H9 (cell line): ENCODE results near the gene RNASEL. TPM values are rescaled to one million over a fixed set of nuclear protein-coding genes. Genes with fewer than 3 reads are reported as not detected.

Experiments used
- DNase-seq: peaks from one replicate; pipeline ENCODE4 v3.0.0-alpha.2; 2017
- H2AFZ ChIP-seq: one replicate; pipeline ENCODE4 v1.6.1; 2013; ENCODE audit warnings: mild to moderate bottlenecking, low read length, control low read depth, moderate library complexity
- H2AK5ac ChIP-seq: 2 replicates; pipeline ENCODE4 v1.6.1; 2013; ENCODE audit warnings: low read length, control low read depth, mixed read lengths; ENCODE audit not compliant: insufficient read length
- H2BK120ac ChIP-seq: one replicate; pipeline ENCODE4 v1.6.1; 2013; ENCODE audit warnings: low read depth, mild to moderate bottlenecking, low read length, control low read depth, inconsistent platforms; ENCODE audit not compliant: poor library complexity, severe bottlenecking
- H2BK12ac ChIP-seq: 2 replicates; pipeline ENCODE4 v1.6.1; 2013; ENCODE audit warnings: low read length, control low read depth, mixed read lengths, low read depth; ENCODE audit not compliant: insufficient read length
- H2BK15ac ChIP-seq: 2 replicates; pipeline ENCODE4 v1.6.1; 2013; ENCODE audit warnings: low read depth, low read length, control low read depth
- H2BK20ac ChIP-seq: one replicate; pipeline ENCODE4 v1.6.1; 2013; ENCODE audit warnings: low read depth, mild to moderate bottlenecking, low read length, control low read depth, inconsistent platforms; ENCODE audit not compliant: poor library complexity, severe bottlenecking
- H2BK5ac ChIP-seq: 2 replicates; pipeline ENCODE4 v1.6.1; 2013; ENCODE audit warnings: low read length, control low read depth, mixed read lengths; ENCODE audit not compliant: insufficient read length
- H3K14ac ChIP-seq: 2 replicates; pipeline ENCODE4 v1.6.1; 2013; ENCODE audit warnings: low read length, control low read depth; ENCODE audit not compliant: insufficient read depth
- H3K18ac ChIP-seq: 2 replicates; pipeline ENCODE4 v1.6.1; 2013; ENCODE audit warnings: low read depth, mild to moderate bottlenecking, mixed read lengths, low read length, control low read depth; ENCODE audit not compliant: insufficient read length
- H3K23ac ChIP-seq: 2 replicates; pipeline ENCODE4 v1.6.1; 2013; ENCODE audit warnings: low read length, control low read depth, mixed read lengths, low read depth; ENCODE audit not compliant: insufficient read length
- H3K23me2 ChIP-seq: 2 replicates; pipeline ENCODE4 v1.6.1; 2013; ENCODE audit warnings: low read depth, mild to moderate bottlenecking, mixed read lengths, low read length, control low read depth; ENCODE audit not compliant: insufficient read length, poor library complexity, severe bottlenecking
- H3K27ac ChIP-seq: 2 replicates; pipeline ENCODE4 v1.5.1; 2013; ENCODE audit warnings: low read length, control low read depth, mixed read lengths, low read depth; ENCODE audit not compliant: insufficient read length
- H3K27me3 ChIP-seq: 2 replicates; pipeline ENCODE4 v1.6.1; 2013; ENCODE audit warnings: low read length, control low read depth, inconsistent platforms; ENCODE audit not compliant: insufficient read depth
- H3K4ac ChIP-seq: 2 replicates; pipeline ENCODE4 v1.6.1; 2013; ENCODE audit warnings: low read depth, mild to moderate bottlenecking, control low read depth, inconsistent platforms, low read length, moderate library complexity
- H3K4me1 ChIP-seq: 2 replicates; pipeline ENCODE4 v1.6.1; 2013; ENCODE audit warnings: low read length, control low read depth, inconsistent platforms; ENCODE audit not compliant: insufficient read depth
- H3K4me2 ChIP-seq: 2 replicates; pipeline ENCODE4 v1.6.1; 2013; ENCODE audit warnings: low read length, control low read depth, mixed read lengths; ENCODE audit not compliant: insufficient read length, insufficient read depth
- H3K56ac ChIP-seq: 2 replicates; pipeline ENCODE4 v1.6.1; 2013; ENCODE audit warnings: low read depth, mild to moderate bottlenecking, mixed read lengths, low read length, control low read depth; ENCODE audit not compliant: insufficient read length
- H3K79me1 ChIP-seq: 2 replicates; pipeline ENCODE4 v1.6.1; 2013; ENCODE audit warnings: low read depth, mild to moderate bottlenecking, moderate library complexity, low read length, control low read depth, inconsistent platforms; ENCODE audit not compliant: insufficient read depth, poor library complexity, severe bottlenecking
- H3K79me2 ChIP-seq: 2 replicates; pipeline ENCODE4 v1.6.1; 2013; ENCODE audit warnings: low read length, control low read depth, inconsistent platforms; ENCODE audit not compliant: insufficient read depth
- H3K9ac ChIP-seq: 2 replicates; pipeline ENCODE4 v1.6.1; 2013; ENCODE audit warnings: low read length, control low read depth, mixed read lengths; ENCODE audit not compliant: insufficient read length; ENCODE audit errors: extremely low read depth
- H3K9me3 ChIP-seq: one replicate; pipeline ENCODE4 v1.6.1; 2013; ENCODE audit warnings: low read depth, low read length, inconsistent platforms; ENCODE audit not compliant: control insufficient read depth
- H3T11ph ChIP-seq: one replicate; pipeline ENCODE4 v1.6.1; 2013; ENCODE audit warnings: mild to moderate bottlenecking, low read length, control low read depth, inconsistent platforms
- H4K20me1 ChIP-seq: one replicate; pipeline ENCODE4 v1.6.1; 2013; ENCODE audit not compliant: control insufficient read depth, insufficient read length, insufficient read depth
- H4K5ac ChIP-seq: 2 replicates; pipeline ENCODE4 v1.6.1; 2013; ENCODE audit warnings: low read depth, mild to moderate bottlenecking, mixed read lengths, low read length, control low read depth; ENCODE audit not compliant: insufficient read length
- H4K8ac ChIP-seq: replicated peaks from 2 replicates; pipeline ENCODE4 v1.6.1; 2013; ENCODE audit warnings: low read length, control low read depth, mixed read lengths, low read depth; ENCODE audit not compliant: insufficient read length
- H4K91ac ChIP-seq: 2 replicates; pipeline ENCODE4 v1.6.1; 2013; ENCODE audit warnings: low read depth, mild to moderate bottlenecking, moderate library complexity, mixed read lengths, low read length, control low read depth; ENCODE audit not compliant: insufficient read length
- H3K27ac Mint-ChIP-seq, 3 experiments: 2 replicates in 2 of 3; 3 replicates in 1 of 3; pipeline ENCODE4 v1.8.0; 2020 to 2021; ENCODE audit warnings: mixed read lengths in 3 of 3, mild to moderate bottlenecking in 1 of 3, moderate library complexity in 1 of 3
- H3K27me3 Mint-ChIP-seq: 2 replicates; pipeline ENCODE4 v1.8.0; 2021; ENCODE audit warnings: low read depth, mild to moderate bottlenecking, moderate library complexity, mixed read lengths
- H3K36me3 Mint-ChIP-seq, 3 experiments: 2 replicates in 2 of 3; 3 replicates in 1 of 3; pipeline ENCODE4 v1.8.0; 2020 to 2021; ENCODE audit warnings: low read depth in 3 of 3, mixed read lengths in 3 of 3; ENCODE audit not compliant: insufficient read depth in 1 of 3
- H3K4me1 Mint-ChIP-seq, 2 experiments: 2 replicates each; pipeline ENCODE4 v1.8.0; 2020; ENCODE audit warnings: mixed read lengths in 2 of 2
- H3K4me3 Mint-ChIP-seq, 2 experiments: 2 replicates in 1 of 2; 3 replicates in 1 of 2; pipeline ENCODE4 v1.8.0; 2020 to 2021; ENCODE audit warnings: mild to moderate bottlenecking in 2 of 2, mixed read lengths in 2 of 2, moderate library complexity in 1 of 2
- H3K9me3 Mint-ChIP-seq, 2 experiments: 2 replicates in 1 of 2; 3 replicates in 1 of 2; pipeline ENCODE4 v1.8.0; 2020; ENCODE audit warnings: mild to moderate bottlenecking in 2 of 2, mixed read lengths in 2 of 2, moderate library complexity in 1 of 2
- WGBS: extraction: QIAGEN DNeasy Blood & Tissue Kit; methylation state at CpG from one replicate; pipeline ENCODE4 v1.1.7; 2013; ENCODE audit warnings: missing lambda C conversion rate, low lambda C conversion rate, mixed read lengths; ENCODE audit not compliant: insufficient read length; ENCODE audit errors: extremely low coverage; 5-methylcytosine and 5-hydroxymethylcytosine counted together
- total RNA-seq: library from RNA; stranded (reverse); gene quantifications from 2 replicates; pipeline ENCODE4 v1.2.1, GENCODE V29; 2021
- TF ChIP-seq, protein P1 (sequence below): fragments of 200-600 bp; sonication (generic); conservative IDR thresholded peaks from 3 replicates; pipeline ENCODE4 v1.8.0; 2021; ENCODE audit warnings: antibody characterized with exemption, mild to moderate bottlenecking

Gene RNASEL
- total RNA-seq, 1 experiment from 2014 or later = 0.63 TPM

DNA sequence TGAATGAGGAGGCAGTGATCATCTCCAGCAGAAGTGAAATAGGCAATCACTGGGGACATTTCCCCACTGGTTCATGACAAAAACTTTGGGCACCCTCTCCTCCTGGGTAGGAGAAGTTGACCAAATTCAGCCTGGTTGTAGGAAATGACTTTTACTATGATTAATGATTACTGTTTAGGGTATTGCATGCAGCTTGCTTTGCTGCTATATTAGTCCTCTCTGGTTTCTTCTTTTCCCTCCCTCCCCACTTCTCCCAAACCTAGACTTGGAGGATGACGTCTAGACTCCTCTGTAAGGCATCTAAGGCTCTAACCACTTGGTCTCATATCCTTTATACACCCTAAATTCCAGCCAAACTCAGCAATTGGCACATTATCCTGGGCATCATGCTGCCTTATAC lies 18.5 kb upstream of the RNASEL start:
- Histone ChIP-seq H3T11ph (no peak overlapping the region), H2BK12ac (no peak overlapping the region), H3K23me2 (peaks cover 3% of the 10 kb centered on the region), H3K27me3 (peaks cover 9% of the 10 kb centered on the region; the same call in 1 of the 2 replicates), H3K9ac (no peak overlapping the region), H3K4me1 (peaks cover 16% of the 10 kb centered on the region; the same call in 1 of the 2 replicates), H3K9me3 (no peaks in the 10 kb centered on the region), H3K4me2 (no peak overlapping the region), H2BK5ac (no peak overlapping the region), H2AK5ac (no peak overlapping the region), H3K23ac (no peak overlapping the region), H3K79me2 (0 out of 2 replicates have a peak, but pooled peaks cover 2% of the 10 kb centered on the region), H4K8ac (no peak overlapping the region), H3K18ac (no peak overlapping the region), H2BK120ac (no peak overlapping the region), H4K5ac (no peak overlapping the region), H2AFZ (no peak overlapping the region), H4K20me1 (no peaks in the 10 kb centered on the region), H3K56ac (no peak overlapping the region), H4K91ac (no peak overlapping the region), H2BK15ac (no peak overlapping the region), H3K14ac (no peak overlapping the region), H3K79me1 (no peaks in the 10 kb centered on the region), H3K27ac (no peak overlapping the region), H3K4ac (no peak overlapping the region), H2BK20ac (no peak overlapping the region)
- H3K36me3 Mint-ChIP-seq = peaks cover 0 to 2% (median 0%) of the 10 kb centered on the region in 3 experiments; a peak in 4 of 7 replicates
- peaks cover 21 to 27% of the 10 kb centered on the region in 2 experiments for H3K4me1 Mint-ChIP-seq
- H3K27ac Mint-ChIP-seq = no peak overlapping the region
- no peak overlapping the region for H3K4me3 Mint-ChIP-seq
- WGBS = no CpG with 5 or more reads among the region's 1 CpG
- no peak for DNase-seq
- TF ChIP-seq, protein P1, sequence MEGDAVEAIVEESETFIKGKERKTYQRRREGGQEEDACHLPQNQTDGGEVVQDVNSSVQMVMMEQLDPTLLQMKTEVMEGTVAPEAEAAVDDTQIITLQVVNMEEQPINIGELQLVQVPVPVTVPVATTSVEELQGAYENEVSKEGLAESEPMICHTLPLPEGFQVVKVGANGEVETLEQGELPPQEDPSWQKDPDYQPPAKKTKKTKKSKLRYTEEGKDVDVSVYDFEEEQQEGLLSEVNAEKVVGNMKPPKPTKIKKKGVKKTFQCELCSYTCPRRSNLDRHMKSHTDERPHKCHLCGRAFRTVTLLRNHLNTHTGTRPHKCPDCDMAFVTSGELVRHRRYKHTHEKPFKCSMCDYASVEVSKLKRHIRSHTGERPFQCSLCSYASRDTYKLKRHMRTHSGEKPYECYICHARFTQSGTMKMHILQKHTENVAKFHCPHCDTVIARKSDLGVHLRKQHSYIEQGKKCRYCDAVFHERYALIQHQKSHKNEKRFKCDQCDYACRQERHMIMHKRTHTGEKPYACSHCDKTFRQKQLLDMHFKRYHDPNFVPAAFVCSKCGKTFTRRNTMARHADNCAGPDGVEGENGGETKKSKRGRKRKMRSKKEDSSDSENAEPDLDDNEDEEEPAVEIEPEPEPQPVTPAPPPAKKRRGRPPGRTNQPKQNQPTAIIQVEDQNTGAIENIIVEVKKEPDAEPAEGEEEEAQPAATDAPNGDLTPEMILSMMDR = no peak
- peaks cover 70% of the 10 kb centered on the region for H3K27me3 Mint-ChIP-seq
- no peaks in the 10 kb centered on the region for H3K9me3 Mint-ChIP-seq
